ENCODE measurements around the gene CCT6A. TPM values are rescaled to one million over a fixed set of nuclear protein-coding genes. Genes with fewer than 3 reads are reported as not detected.

Gene CCT6A
- total and polyA plus RNA-seq, 2 of the 4 experiments (the other 2 are of a cell fraction), result 135 to 265 TPM

- TF ChIP-seq CEBPB (IDR thresholded peaks at IDR 0.05; ENCODE audit: low read depth, low read length) (peak; percentile 71), RCOR1 (IDR thresholded peaks at IDR 0.05; ENCODE audit: insufficient replicate concordance, low read length) (no peak)
- peak; percentile 38 for DNase-seq
Observed at GRCh38 chr7:56023500-56023899, 28.1 kb upstream of the CCT6A start.

More at GRCh38 chr7:56023500-56023899, 28.1 kb upstream of the CCT6A start:
- H3K27ac ChIP-seq (ENCODE audit: insufficient read depth, low read length), result no peak overlapping the region
- H3K23ac ChIP-seq (ENCODE audit: low read depth, low read length), result no peak overlapping the region
- H3K14ac ChIP-seq (replicated peaks; ENCODE audit: low read depth, low read length), result no peak overlapping the region
- no TSS peak for BruUV-seq (replicated peaks)
- no peak overlapping the region for H2BK5ac ChIP-seq (ENCODE audit: low read depth, low read length, poor library complexity, severe bottlenecking)
- H3K36me3 ChIP-seq (ENCODE audit: control insufficient read depth, insufficient read depth, low read length), result peaks cover 21% of the 10 kb centered on the region
- no peak overlapping the region for H3K9ac ChIP-seq (ENCODE audit: low read depth, low read length)
- in situ Hi-C loops (cut with MboI; ENCODE audit: low sequenced_read_pairs), result no loop called here
- no peak overlapping the region for H3K4me2 ChIP-seq (ENCODE audit: low read depth, low read length)
- no peak overlapping the region for H3K18ac ChIP-seq (ENCODE audit: low read depth, low read length)
- ATAC-seq (ENCODE audit: low read depth), result 0 out of 2 replicates have a peak, but pooled peaks have one; percentile 27
- H3K79me1 ChIP-seq (ENCODE audit: low read depth in 1 of 2, low read length in 2 of 2), result peaks cover 13 to 38% of the 10 kb centered on the region in 2 experiments
- no peak overlapping the region for H2BK15ac ChIP-seq (ENCODE audit: low read depth, low read length)
- H3K4ac ChIP-seq (ENCODE audit: low read depth, low read length), result no peak overlapping the region
- H3K4me3 ChIP-seq (ENCODE audit: insufficient read depth, low read depth, low read length), result no peak overlapping the region
- no peak overlapping the region for H2BK120ac ChIP-seq (ENCODE audit: low read depth, low read length)
- no peak overlapping the region for H4K5ac ChIP-seq (ENCODE audit: low read depth, low read length)
- H4K91ac ChIP-seq (ENCODE audit: insufficient read depth, low read depth, low read length), result no peak overlapping the region
- H2AK9ac ChIP-seq (replicated peaks; ENCODE audit: low read depth, low read length, poor library complexity), result no peak overlapping the region
- H2BK20ac ChIP-seq (ENCODE audit: low read depth, low read length), result no peak overlapping the region
- no peak overlapping the region for H2AFZ ChIP-seq (replicated peaks; ENCODE audit: low read length, poor library complexity)
- peaks cover 4% of the 10 kb centered on the region for H4K20me1 ChIP-seq (ENCODE audit: insufficient read depth, low read length)
- no peak overlapping the region for H2AK5ac ChIP-seq (ENCODE audit: low read depth, low read length)
- intact Hi-C loops (cut with micrococcal nuclease), result no loop called here
- no peak overlapping the region for H3K56ac ChIP-seq (ENCODE audit: extremely low read depth, insufficient read depth, low read length)
- no peaks in the 10 kb centered on the region for H3K9me3 ChIP-seq (ENCODE audit: control insufficient read depth, insufficient read depth, low read length)
- peaks cover 12% of the 10 kb centered on the region; the same call in 1 of the 2 replicates for H3K9me1 ChIP-seq (ENCODE audit: insufficient read depth, low read length)
- H3K27me3 ChIP-seq (ENCODE audit: control insufficient read depth, insufficient read depth, low read length), result no peaks in the 10 kb centered on the region
- dilution Hi-C loops (cut with HindIII; ENCODE audit: low sequenced_read_pairs, unreplicated experiment), result no loop called here
- CTCF ChIA-PET, result no interaction called here
- POLR2A ChIA-PET (ENCODE audit: unreplicated experiment), result no interaction called here
- H4K8ac ChIP-seq (ENCODE audit: low read depth in 2 of 2, low read length in 2 of 2), result no peak overlapping the region
- peaks cover under 1% of the 10 kb centered on the region; the same call in 1 of the 2 replicates for H3K4me1 ChIP-seq (ENCODE audit: control insufficient read depth, insufficient read depth, low read length)
